Dermis microvascular lymphatic vessel endothelial cell (primary cell): ENCODE data around the gene USP50. TPM values are rescaled to one million over a fixed set of nuclear protein-coding genes. Genes with fewer than 3 reads are reported as not detected.
"Not testable (repeated sequence)": the region's sequence is repeated elsewhere in the genome, so short reads cannot be mapped to it uniquely, and the experiment has no call there.

Experiments
- DNase-seq, 2 donors: peaks; one replicate each; pipeline versions ENCODE4 v3.0.0 to v3.0.0-alpha.2; 2010; ENCODE audit warnings: low read depth in 2 of 2
- total RNA-seq: library from RNA; depleted of rRNA; stranded (reverse); fragments of >200 nt; gene quantifications from 2 replicates; pipeline ENCODE4 v1.2.1, GENCODE V29; 2014

Gene USP50
- total RNA-seq, result not detected in 2 replicates

DNA sequence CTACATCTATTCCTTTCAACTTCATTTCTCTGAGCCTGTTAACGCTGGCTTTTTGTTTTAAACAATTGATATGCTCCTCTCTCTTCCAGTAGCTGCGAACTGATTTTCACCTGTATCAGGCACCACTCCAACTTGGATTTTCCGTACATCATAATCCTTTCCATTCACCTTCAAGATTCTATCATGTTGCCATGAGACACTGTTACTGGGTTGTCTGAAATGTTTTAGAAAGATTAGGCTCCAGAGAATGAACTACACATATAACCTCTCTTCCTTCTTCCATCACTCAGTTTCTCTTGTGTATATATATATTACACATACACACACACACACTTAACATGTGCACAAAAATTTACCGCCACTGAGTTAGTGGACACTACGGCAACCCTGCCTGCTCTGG, at the start of gene USP50:
Gene USP50 (minus strand): TSS at position 101 of the 400 bp plus-strand sequence. CDS start 141 bp downstream, outside the sequence.
- no peak for DNase-seq

DNA sequence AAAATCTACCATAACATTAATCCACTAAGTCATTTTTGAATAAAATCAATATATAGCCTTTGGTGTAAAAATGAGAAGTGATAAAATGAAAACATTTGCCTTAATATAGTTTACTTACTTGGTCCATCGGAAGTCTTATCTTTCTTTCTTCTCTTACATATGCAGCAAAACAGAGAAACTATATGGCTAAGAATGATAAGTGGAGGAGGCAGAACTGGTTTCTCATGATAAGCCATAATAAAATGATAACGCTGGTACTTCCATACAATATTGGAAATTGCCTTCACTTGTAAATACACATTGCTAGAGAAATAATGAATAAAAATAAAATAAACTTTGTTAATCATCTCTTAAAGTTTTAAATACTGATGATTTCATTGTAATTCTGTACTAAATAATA, 47.8 kb upstream of the USP50 start:
- DNase-seq, result no peak

DNA sequence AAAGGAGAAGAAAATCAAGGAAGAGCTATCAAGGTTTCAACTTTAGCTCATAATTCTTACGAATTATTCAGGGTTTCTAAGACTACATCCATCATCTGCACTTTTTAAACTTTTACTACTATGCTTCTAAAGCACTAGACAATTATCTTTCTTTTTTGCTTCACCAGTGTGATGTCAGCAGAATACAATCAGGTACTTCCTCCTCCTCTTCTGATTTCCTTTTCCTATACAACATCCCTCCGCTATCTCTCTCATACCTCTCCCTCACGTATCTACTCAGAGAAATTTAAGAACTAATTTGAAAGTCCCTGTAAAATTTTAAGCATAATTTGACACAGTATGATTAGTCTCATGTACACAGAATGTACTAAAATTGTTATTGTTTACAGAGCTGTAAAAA, 47.3 kb upstream of the USP50 start:
- DNase-seq, result no peak

DNA sequence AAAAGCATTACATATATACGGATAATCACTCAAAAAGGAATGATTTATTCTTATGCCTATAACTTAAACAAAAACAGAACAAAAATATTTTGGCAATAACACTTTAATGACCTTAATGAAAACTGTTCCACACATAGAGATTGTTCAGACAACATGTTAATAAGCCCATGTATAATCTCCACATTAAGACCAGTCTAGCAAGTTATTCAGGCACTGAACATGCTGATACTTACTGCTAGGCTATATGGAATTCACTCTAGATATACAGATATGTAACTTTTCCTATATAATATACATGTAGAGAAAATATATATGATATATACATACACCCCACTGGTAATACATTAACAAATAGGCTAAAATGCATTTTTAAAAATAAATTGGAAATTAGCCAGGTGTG, 43.8 kb upstream of the USP50 start:
- DNase-seq, result no peak

DNA sequence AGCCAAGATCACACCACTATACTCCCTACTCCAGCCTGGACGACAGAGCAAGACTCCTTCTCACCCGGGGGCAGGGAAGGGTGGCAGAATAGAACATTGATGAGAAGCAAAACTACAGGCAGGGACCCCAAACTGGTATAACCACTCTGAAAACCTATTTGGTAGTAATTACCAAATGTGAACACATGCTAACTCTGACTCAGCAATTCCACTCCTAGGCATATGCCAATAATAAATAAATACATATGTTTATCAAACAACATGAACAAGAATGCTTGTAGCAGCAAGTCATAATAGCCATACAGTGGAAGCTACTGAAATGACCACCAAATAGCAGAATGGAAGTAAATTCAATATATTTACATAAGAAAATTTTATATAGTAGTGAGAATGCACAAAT, 31.0 kb upstream of the USP50 start:
- DNase-seq, result no peak

DNA sequence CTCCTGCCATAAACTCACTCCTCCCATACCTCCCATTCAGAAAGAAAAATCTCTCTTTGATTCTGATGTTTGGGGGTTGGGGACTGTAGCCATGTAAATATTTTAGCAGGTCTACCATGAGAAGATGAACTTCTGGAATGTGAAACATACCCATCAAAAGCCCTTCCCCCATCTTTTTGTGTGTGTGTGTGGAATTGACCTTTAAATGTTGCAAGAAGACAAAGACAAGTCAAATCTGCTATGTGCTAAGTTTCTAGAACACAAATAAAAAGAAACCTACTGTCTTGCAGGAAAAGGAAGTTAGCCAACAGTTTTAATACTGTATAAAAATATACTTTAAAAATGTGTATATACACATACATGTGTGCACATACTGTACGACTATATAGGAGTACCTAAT, 29.7 kb upstream of the USP50 start:
- DNase-seq, result no peak

DNA sequence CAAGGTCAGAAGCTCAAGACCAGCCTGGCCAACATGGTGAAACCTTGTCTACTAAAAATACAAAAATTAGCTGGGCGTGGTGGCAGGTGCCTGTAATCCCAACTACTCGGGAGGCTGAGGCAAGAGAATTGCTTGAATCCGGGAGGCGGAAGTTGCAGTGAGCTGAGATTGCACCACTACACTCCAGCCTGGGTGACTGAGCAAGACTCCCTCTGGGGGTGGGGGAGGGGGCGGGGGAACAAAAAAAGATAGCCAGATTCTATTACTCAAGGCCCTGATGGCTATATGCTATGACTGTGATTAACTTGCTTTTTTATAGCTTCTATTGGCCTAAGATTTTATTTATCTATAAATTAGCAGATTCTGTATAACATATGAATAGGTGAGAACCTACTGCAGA, 27.4 kb upstream of the USP50 start:
- not testable (repeated sequence) for DNase-seq

DNA sequence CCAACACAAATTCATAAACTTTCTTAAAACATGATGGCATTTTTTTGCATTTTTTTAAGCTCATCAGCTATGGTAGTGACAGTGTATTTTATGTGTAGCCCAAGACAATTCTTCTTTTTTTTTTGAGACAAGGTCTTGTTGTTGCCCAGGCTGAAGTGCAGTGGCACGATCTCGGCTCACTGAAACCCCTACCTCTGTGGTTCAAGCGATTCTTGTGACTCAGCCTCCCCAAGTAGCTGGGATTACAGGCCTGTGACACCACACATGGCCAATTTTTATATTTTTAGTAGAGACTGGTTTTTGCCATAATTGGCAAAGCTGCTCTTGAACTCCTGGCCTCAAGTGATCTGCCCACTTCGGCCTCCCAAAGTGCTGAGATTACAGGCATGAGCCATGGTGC, 17.3 kb upstream of the USP50 start:
- DNase-seq, result no peak

DNA sequence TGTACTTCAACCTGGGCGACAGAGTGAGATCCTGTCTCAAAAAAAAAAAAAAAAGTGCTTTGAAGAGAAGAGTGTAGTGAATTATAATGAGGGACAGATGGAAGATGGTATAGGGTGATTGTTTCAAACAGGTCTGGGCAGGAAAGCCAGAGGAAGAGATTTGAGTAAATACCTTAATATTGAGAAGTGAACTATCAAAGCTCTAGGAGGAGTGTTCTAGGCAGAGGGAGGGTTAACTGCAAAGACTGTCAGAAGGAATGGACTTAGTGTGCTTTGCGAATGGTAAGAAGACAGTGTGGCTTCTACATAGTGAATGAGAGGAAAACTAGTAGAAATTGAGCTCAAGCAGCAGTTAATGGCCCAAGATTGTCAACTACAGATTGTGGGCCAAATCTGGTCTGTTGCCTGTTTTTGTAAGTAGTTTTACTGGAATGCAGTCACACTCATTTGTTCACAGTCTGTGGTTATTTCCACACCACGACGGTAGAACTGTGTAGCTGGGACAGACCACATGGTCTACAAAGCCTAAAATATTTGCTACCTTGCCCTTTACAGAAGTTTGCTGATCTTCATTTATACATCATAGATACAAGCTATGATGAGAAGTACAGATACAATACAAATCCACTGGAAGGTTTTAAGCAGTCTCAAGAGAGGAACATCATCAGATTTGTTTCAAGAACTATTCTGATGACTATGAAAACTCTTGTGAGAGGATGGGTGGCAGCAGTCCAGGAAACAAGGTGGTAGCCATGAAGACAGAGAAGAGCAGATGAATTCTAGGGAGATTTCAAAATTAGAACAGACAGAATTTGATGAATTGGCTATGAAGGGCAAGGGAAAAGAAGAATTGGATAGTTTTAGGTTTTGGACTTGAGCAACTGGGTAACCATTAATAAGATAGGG, 16.5 kb upstream of the USP50 start:
- DNase-seq, result no peak

DNA sequence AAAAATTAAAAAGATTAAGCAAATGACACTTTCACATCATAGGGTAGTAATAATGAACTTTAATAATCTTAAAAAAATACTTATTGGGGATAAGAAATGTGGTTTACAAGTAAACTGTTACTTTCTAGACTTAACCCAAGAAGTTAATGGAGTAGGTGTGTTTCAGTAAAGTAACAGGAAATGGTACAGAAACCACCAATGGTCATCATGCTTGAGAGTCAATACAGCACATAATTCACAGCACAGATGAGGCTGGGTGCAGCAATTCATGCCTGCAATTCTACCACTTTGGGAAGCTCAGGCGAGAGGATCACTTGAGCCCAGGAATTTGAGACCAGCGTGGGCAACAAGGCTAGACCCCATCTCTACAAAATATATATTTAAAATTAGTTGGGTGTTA, 11.5 kb upstream of the USP50 start:
- no peak for DNase-seq

DNA sequence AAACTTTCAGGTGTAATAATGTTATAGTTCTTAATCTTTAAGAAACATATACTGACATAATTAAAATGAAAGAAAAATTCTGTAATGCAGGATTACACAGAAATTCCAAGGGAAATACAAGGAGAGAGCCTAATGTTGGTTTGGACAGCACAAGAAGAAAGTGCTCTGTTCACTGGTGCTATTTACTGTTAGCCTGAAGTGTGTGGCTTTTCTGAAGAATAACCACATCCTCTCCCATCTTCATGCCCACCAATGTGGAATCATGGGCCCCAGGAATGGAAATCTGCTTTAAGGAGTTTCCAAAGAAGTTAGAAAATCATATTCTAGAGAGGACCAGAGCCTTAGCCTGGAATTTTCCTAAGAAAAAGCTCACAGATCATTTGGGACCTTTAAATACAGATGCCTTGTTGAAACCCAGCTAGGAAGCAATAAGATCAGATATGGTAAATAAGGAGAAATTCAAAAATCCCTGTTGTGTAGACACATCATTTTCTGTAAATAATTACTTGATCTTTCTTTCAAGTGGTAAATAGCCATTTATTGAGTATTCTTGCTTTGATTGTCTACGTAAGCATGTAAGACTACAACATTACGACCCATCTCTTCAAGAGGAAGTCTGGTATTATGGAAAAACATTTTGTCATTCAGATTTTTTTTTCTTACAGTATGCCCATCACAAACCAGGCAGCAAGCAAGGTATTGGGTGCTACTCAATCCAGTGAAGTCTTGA, 10.3 kb upstream of the USP50 start:
- DNase-seq, result no peak

DNA sequence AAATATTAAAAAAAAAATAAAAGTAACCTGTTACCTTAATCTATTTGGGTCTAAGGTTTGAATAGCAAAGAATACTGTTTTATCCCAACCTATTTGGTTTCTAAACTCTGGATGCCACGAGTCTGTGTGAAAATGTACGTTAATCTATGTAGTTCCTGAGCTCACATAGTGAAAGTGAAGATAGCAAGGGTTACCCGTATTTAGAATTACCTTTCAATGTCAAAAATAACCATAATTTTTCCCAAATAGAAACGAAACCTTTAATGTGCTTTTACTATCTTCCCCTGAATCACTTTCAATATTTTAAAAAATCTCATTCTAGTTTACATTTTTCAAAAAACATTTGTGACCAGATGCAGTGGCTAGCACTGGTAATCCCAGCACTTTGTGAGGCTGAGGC, 5.8 kb upstream of the USP50 start:
- no peak for DNase-seq

DNA sequence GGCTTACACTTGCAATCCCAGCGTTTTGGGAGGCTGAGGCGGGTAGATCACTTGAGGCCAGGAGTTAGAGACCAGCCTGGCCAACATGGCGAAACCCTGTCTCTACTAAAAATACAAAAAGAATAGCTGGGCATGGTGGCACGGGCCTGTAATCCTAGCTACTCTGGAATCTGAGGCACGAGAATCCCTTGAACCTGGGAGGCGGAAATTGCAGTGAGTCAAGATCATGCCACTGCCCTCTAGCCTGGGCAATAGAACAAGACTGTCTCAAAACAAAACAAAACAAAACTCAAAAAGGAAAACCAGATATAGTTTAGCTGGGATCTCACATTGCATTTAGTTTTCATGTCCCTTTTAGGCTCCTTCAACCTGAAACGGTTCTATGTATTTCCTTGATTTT, 2.9 kb upstream of the USP50 start:
- DNase-seq, result peak in 1 of 2 donors; percentile 4

DNA sequence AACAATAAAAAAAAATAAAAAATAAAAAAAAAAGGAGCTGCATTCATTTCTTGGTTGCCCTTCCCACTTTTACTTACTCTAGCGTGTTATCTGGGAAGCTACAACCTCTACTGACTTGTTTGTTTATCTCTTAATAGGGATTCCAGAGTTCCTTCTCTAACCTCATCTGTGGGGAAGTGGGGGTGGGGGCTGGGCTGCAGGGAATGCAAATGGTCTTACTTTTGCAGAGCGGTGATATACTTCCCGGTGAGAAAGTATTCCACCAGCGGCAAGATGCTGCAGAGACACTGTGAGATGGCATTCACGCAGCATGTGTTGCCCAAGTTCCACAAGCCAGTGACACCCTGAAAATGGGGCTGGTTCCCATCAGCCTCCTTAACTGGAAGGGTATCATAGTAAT, 2.1 kb downstream of the USP50 start:
- DNase-seq, result no peak

DNA sequence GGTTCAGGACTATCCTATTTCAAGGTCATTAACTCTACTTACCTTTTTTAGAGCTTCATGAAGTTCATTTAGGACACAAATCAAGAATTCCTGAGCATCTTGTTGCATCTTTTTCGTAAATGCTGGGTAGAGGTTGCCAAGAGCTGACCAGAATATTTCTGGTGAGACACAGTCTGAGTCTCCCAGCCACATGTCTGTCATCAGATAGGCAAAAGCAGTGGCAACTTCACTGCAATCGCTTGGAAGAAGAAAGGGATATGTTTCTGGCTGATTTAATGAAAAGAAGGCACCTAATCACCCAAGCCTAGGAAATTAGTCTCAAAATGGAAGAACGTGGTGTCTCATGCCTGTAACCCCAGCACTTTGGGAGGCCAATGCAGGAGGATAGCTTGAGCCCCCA, 2.9 kb downstream of the USP50 start:
- no peak for DNase-seq

DNA sequence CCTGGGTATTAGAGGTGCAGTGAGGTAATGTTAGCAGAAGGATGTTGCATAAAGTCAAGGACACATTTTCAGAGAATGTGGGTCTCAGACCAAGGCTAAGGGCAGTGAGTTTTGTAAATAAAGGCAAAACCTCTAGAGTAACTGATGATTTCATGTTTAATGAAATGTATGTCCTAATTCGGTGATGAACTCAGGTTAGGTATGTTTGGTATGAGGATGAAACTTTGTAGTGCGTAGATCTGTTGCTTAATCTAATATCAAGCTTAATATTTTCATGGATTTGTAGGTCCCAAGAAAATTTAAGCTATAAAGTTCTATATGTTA, 3.6 kb downstream of the USP50 start:
- DNase-seq, result no peak

DNA sequence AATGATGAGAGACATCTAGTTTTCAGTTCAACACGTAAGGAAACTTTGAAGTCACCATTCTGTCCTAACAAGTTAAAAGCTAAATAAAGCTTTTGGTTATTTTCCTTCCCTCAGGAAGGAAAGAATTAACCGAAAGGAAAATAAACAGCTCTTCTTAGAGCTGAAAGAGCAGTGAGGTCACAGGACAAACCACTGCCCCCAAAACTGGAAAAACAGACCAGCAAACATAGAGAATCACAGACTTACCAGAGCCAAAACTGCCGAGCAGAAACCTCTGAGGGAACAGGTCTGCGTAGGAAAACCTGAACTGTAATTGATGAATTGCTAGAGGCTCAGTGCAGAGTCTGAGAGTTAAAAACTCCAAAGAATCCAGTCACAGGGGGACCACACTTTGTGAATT, 14.7 kb downstream of the USP50 start:
- DNase-seq, result peak; percentile 61 to 66

DNA sequence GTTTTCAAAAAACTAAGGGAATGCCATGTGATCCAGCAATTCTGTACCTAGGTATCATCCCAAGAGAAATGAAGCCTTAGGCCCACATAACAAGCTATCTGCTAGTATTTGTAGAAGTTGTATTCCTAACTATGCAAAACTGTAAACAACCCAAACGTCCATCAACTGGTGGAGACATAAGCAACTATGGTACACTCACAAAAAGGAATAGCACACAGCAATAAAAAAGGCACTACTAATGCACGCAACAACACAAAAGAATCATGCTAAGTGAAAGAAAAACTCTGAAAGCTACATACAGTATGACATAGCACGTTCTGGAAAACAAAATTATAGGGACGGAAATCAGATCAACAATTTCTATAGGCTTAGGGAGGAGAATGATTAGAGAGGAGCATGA, 15.3 kb downstream of the USP50 start:
- peak in 1 of 2 donors; percentile 9 for DNase-seq

DNA sequence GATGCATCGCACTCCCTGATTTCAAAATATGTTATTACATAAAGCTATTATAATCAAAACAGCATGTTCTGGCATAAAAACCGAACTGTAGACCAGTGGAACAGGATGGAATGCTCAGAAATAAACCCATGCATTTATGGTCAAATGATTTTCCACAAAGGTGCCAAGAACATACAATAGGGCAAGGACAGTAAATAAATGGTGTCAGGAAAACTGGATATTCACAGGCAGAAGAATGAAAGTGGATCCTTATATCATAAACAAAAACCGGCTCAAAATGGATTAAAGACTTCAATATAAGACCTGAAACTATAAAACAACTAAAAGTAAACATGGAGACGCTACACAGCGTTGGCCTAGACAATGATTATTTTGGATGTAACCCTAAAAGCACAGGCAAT, 22.6 kb downstream of the USP50 start:
- peak; percentile 33 to 85 for DNase-seq

DNA sequence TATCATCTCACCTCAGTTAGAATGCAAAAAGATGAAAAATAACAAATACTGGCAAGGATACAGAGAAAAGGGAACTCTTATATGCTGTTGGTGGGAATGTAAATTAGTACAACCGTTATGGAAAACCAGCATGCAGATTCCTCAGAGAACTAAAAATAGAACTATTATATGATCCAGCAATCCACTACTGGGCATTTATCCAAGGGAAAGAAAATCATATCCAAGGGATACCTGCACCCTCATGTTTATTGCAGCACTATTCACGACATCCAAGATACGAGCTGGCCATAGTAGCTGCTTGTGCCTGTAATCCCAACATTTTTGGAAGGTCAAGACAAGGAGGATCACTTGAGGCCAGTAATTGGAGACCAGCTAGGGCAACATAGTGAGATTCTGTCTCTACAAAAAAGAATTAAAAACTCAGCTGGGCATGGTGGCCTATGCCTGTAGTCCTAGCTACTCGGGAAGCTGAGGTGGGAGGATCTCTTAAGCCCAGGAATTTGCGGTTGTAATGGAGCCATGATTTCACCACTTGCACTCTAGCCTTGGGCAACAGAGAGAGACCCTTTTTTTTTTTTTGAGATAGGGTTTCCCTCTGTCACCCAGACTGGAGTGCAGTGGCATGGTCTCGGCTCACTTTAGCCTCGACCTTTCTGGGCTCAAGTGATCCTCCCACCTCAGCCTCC, 26.6 kb downstream of the USP50 start:
- DNase-seq, result peak; percentile 11 to 52

DNA sequence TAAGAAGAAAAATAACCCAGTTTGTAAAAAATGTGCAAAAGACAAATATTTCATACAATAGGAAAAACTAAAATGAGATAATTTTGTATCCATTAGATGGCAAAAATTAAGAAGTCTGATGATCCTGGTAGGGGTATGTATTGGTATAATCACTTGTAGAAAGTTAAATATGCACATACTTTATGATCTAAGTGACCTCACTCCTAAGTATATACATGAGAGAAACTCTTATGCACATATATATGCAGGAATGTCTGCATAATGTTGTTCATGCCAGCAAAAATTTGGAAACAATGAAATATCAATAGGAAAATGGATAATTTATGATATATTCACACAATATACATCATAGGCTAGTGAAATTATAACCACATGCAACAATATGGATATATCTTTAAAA, 33.5 kb downstream of the USP50 start:
- DNase-seq, result no peak

DNA sequence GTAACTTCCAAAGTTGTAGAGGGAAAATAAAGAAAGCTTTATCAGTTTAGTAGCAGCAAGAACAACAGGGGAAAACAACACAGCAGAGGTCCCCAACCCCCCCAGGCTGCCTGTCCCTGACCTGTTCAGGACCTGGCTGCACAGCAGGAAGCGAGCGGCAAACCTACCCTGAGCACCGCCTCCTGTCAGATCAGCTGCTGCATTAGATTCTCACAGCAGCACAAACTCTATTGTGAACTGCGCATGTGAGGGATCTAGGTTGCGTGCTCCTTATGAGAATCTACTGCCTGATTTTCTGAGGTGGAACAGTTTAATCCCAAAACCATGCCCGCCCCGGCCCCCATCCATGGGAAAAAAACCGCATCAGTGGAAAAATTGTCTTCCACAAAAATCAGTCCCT, 40.3 kb downstream of the USP50 start:
- peak; percentile 55 for DNase-seq
